Astrocyte (in vitro differentiated cells and primary cell): ENCODE measurements around the gene C1QL1. TPM values are rescaled to one million over a fixed set of nuclear protein-coding genes. Genes with fewer than 3 reads are reported as not detected.

Experiments used
- DNase-seq: peaks from one replicate; pipeline ENCODE4 v3.0.0-alpha.2; 2010; ENCODE audit warnings: low read depth
- FAIRE-seq: peaks from 2 replicates; lab custom pipeline; 2011; peaks lifted over from hg19 to GRCh38; lab: Jason Lieb, UNC
- H2AFZ ChIP-seq: 2 replicates; pipeline ENCODE4 v1.6.0; 2012; ENCODE audit warnings: low read depth, low read length, inconsistent platforms
- H3K27ac ChIP-seq: 2 replicates; pipeline ENCODE4 v1.5.1; 2011; ENCODE audit warnings: low read depth, low read length, inconsistent platforms
- H3K27me3 ChIP-seq: 2 replicates; pipeline ENCODE4 v1.6.0; 2011; ENCODE audit warnings: low read length, inconsistent platforms; ENCODE audit not compliant: insufficient read depth
- H3K36me3 ChIP-seq: 2 replicates; pipeline ENCODE4 v1.5.1; 2011; ENCODE audit warnings: low read length, inconsistent platforms; ENCODE audit not compliant: insufficient read depth
- H3K4me1 ChIP-seq: 2 replicates; pipeline ENCODE4 v1.5.1; 2011; ENCODE audit warnings: low read length, inconsistent platforms; ENCODE audit not compliant: insufficient read depth
- H3K4me2 ChIP-seq: 2 replicates; pipeline ENCODE4 v1.6.0; 2012; ENCODE audit warnings: low read length, inconsistent platforms
- H3K4me3 ChIP-seq: 2 replicates; pipeline ENCODE4 v1.5.1; 2011; ENCODE audit warnings: low read depth, mild to moderate bottlenecking, low read length, inconsistent platforms; ENCODE audit not compliant: insufficient read depth
- H3K79me2 ChIP-seq: 2 replicates; pipeline ENCODE4 v1.6.0; 2012; ENCODE audit warnings: mild to moderate bottlenecking, low read length, inconsistent platforms; ENCODE audit not compliant: insufficient read depth
- H3K9ac ChIP-seq: 2 replicates; pipeline ENCODE4 v1.6.0; 2012; ENCODE audit warnings: mild to moderate bottlenecking, low read length, inconsistent platforms
- H3K9me3 ChIP-seq: 2 replicates; pipeline ENCODE4 v1.5.1; 2012; ENCODE audit warnings: low read depth, mild to moderate bottlenecking, low read length, inconsistent platforms; ENCODE audit not compliant: insufficient read depth
- H4K20me1 ChIP-seq: 2 replicates; pipeline ENCODE4 v1.6.0; 2012; ENCODE audit warnings: low read length, inconsistent platforms; ENCODE audit not compliant: insufficient read depth
- H3K27ac Mint-ChIP-seq: one replicate; pipeline ENCODE4 v1.8.0; 2021; ENCODE audit warnings: mild to moderate bottlenecking, mixed read lengths; ENCODE audit not compliant: unreplicated experiment
- H3K27me3 Mint-ChIP-seq: one replicate; pipeline ENCODE4 v1.8.0; 2021; ENCODE audit warnings: low read depth, mixed read lengths; ENCODE audit not compliant: unreplicated experiment
- H3K36me3 Mint-ChIP-seq: one replicate; pipeline ENCODE4 v1.8.0; 2021; ENCODE audit warnings: low read depth, mixed read lengths; ENCODE audit not compliant: unreplicated experiment
- H3K4me1 Mint-ChIP-seq: one replicate; pipeline ENCODE4 v1.8.0; 2021; ENCODE audit warnings: low read depth, mixed read lengths; ENCODE audit not compliant: unreplicated experiment
- H3K4me3 Mint-ChIP-seq: one replicate; pipeline ENCODE4 v1.8.0; 2021; ENCODE audit warnings: mild to moderate bottlenecking, moderate library complexity, mixed read lengths; ENCODE audit not compliant: unreplicated experiment
- H3K9me3 Mint-ChIP-seq: one replicate; pipeline ENCODE4 v1.8.0; 2021; ENCODE audit warnings: mild to moderate bottlenecking, mixed read lengths; ENCODE audit not compliant: unreplicated experiment
- EZH2 ChIP-seq: IDR thresholded peaks from 2 replicates; pipeline ENCODE4 v1.6.1; 2012; ENCODE audit warnings: mild to moderate bottlenecking, low read length, inconsistent platforms; ENCODE audit not compliant: insufficient read depth
- total RNA-seq: library from RNA; stranded (reverse); gene quantifications from 2 replicates; pipeline ENCODE4 v1.2.1, GENCODE V29; 2021
- TF ChIP-seq, protein P1 (sequence below): IDR thresholded peaks from 2 replicates; pipeline ENCODE4 v1.5.1; 2011; ENCODE audit warnings: low read depth, mild to moderate bottlenecking, inconsistent platforms, low read length, moderate library complexity; ENCODE audit not compliant: insufficient read depth

The C1QL1 gene
- total RNA-seq, 1 donor from 2014 or later: not detected

- H3K4me3 Mint-ChIP-seq: no peak overlapping the region
- Histone ChIP-seq H4K20me1 (no peaks in the 10 kb centered on the region), H3K9ac (no peak overlapping the region), H3K4me1 (no peaks in the 10 kb centered on the region), H3K4me2 (no peak overlapping the region), H3K9me3 (no peaks in the 10 kb centered on the region), H3K36me3 (peaks cover 9% of the 10 kb centered on the region), H3K27me3 (no peaks in the 10 kb centered on the region), H3K27ac (no peak overlapping the region), H2AFZ (no peak overlapping the region), H3K4me3 (no peak overlapping the region), H3K79me2 (peaks cover 24% of the 10 kb centered on the region)
- H3K27me3 Mint-ChIP-seq: peaks cover 6% of the 10 kb centered on the region
- no peak for TF ChIP-seq EZH2
- TF ChIP-seq, protein P1, sequence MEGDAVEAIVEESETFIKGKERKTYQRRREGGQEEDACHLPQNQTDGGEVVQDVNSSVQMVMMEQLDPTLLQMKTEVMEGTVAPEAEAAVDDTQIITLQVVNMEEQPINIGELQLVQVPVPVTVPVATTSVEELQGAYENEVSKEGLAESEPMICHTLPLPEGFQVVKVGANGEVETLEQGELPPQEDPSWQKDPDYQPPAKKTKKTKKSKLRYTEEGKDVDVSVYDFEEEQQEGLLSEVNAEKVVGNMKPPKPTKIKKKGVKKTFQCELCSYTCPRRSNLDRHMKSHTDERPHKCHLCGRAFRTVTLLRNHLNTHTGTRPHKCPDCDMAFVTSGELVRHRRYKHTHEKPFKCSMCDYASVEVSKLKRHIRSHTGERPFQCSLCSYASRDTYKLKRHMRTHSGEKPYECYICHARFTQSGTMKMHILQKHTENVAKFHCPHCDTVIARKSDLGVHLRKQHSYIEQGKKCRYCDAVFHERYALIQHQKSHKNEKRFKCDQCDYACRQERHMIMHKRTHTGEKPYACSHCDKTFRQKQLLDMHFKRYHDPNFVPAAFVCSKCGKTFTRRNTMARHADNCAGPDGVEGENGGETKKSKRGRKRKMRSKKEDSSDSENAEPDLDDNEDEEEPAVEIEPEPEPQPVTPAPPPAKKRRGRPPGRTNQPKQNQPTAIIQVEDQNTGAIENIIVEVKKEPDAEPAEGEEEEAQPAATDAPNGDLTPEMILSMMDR: no peak
- H3K36me3 Mint-ChIP-seq: no peaks in the 10 kb centered on the region
- H3K9me3 Mint-ChIP-seq: no peaks in the 10 kb centered on the region
- FAIRE-seq (no peak), DNase-seq (no peak)
- H3K4me1 Mint-ChIP-seq: no peaks in the 10 kb centered on the region
- H3K27ac Mint-ChIP-seq: no peak overlapping the region
These were observed 35.9 kb downstream of the C1QL1 start for GRCh38 chr17:44932096-44932786.

DNA sequence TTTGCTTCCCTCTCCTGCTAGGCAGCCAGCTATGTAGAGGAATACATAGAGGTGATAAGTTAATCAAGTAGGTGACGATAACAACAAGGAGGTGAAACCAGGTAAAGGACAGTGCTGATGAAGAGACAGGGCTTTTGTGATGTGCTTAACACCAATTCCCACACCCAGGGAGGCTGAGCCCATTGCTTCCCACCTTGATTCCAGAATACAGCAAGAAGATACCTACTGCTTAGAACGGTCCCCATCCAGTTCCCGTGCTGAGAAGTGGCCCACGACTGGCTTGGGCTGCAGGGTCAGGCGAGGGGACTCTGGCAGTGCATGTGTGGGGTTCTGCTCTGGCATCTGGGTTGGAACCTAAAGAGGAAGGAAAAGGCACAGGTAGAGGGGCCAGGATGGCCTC is 36.7 kb downstream of the C1QL1 start:
- Histone ChIP-seq H4K20me1 (no peaks in the 10 kb centered on the region), H3K4me1 (no peaks in the 10 kb centered on the region), H2AFZ (no peak overlapping the region), H3K79me2 (peaks cover 19% of the 10 kb centered on the region), H3K27me3 (no peaks in the 10 kb centered on the region), H3K27ac (no peak overlapping the region), H3K9me3 (no peaks in the 10 kb centered on the region), H3K4me2 (no peak overlapping the region), H3K4me3 (no peak overlapping the region), H3K9ac (no peak overlapping the region), H3K36me3 (peaks cover 9% of the 10 kb centered on the region)
- H3K27ac Mint-ChIP-seq: no peak overlapping the region
- no peak for FAIRE-seq
- no peaks in the 10 kb centered on the region for H3K4me1 Mint-ChIP-seq
- no peak for TF ChIP-seq EZH2
- TF ChIP-seq, protein P1: no peak
- H3K27me3 Mint-ChIP-seq: peaks cover 6% of the 10 kb centered on the region
- H3K9me3 Mint-ChIP-seq: no peaks in the 10 kb centered on the region
- no peak for DNase-seq
- H3K4me3 Mint-ChIP-seq: no peak overlapping the region
- H3K36me3 Mint-ChIP-seq: no peaks in the 10 kb centered on the region

GRCh38 chr17:44930667-44931066 is 37.4 kb downstream of the C1QL1 start:
- H3K27me3 Mint-ChIP-seq: peaks cover 8% of the 10 kb centered on the region
- no peaks in the 10 kb centered on the region for H3K36me3 Mint-ChIP-seq
- no peak overlapping the region for H3K4me3 ChIP-seq
- peaks cover 12% of the 10 kb centered on the region for H3K79me2 ChIP-seq
- no peaks in the 10 kb centered on the region for H4K20me1 ChIP-seq
- H3K27me3 ChIP-seq: no peaks in the 10 kb centered on the region
- H3K9me3 ChIP-seq: no peaks in the 10 kb centered on the region
- no peak overlapping the region for H3K4me2 ChIP-seq
- peaks cover 6% of the 10 kb centered on the region for H3K36me3 ChIP-seq
- H2AFZ ChIP-seq: no peak overlapping the region
- H3K9me3 Mint-ChIP-seq: no peaks in the 10 kb centered on the region
- no peak overlapping the region for H3K9ac ChIP-seq
- H3K27ac ChIP-seq: no peak overlapping the region
- TF ChIP-seq EZH2: no peak
- TF ChIP-seq, protein P1: no peak
- DNase-seq (no peak), FAIRE-seq (no peak)
- H3K27ac Mint-ChIP-seq: no peak overlapping the region
- no peak overlapping the region for H3K4me3 Mint-ChIP-seq
- no peaks in the 10 kb centered on the region for H3K4me1 ChIP-seq
- H3K4me1 Mint-ChIP-seq: no peaks in the 10 kb centered on the region
